IMR-90 (cell line): ENCODE results near the gene XKR7. TPM values are rescaled to one million over a fixed set of nuclear protein-coding genes. Genes with fewer than 3 reads are reported as not detected.

ENCODE experiments used
- ATAC-seq: fragments of 200-7000 bp; cut with Tn5 transposase; 2 replicates; pipeline ENCODE4 v1.9.1; 2020; ENCODE audit warnings: low read depth, mild to moderate bottlenecking, moderate library complexity
- Bru-seq: library from RNA; stranded (reverse); fragments of 400-500 nt; gene quantifications from one replicate; lab custom pipeline; 2021; lab: Mats Ljungman, UMichigan
- BruChase-seq, 2 experiments: library from RNA; stranded (reverse); fragments of 400-500 nt; gene quantifications; one replicate each; lab custom pipeline; 2021; lab: Mats Ljungman, UMichigan
- BruUV-seq: library from RNA; stranded (reverse); fragments of 400-500 nt; replicated peaks from 2 replicates; lab custom pipeline; 2021; lab: Mats Ljungman, UMichigan
- CTCF ChIA-PET: fragments of 300-600 bp; formaldehyde crosslinking; extraction: SDS; loops from one replicate; lab custom pipeline; 2021; ENCODE audit warnings: antibody characterized with exemption; lab: Yijun Ruan, JAX
- POLR2A ChIA-PET: fragments of 300-600 bp; sonication (Branson Sonifier 250); formaldehyde crosslinking; loops from one replicate; lab custom pipeline; 2022; ENCODE audit warnings: antibody characterized with exemption; ENCODE audit not compliant: unreplicated experiment; lab: Charles Lee
- DNase-seq: peaks from one replicate; pipeline ENCODE4 v3.0.0; 2013
- H2AFZ ChIP-seq: replicated peaks from 2 replicates; pipeline ENCODE3; 2013; ENCODE audit warnings: low read length, mild to moderate bottlenecking; ENCODE audit not compliant: poor library complexity
- H2AK5ac ChIP-seq: 2 replicates; pipeline ENCODE4 v1.6.1; 2013; ENCODE audit warnings: low read depth, low read length, inconsistent platforms
- H2AK9ac ChIP-seq: replicated peaks from 2 replicates; pipeline ENCODE3; 2013; ENCODE audit warnings: mild to moderate bottlenecking, low read depth, low read length, moderate library complexity; ENCODE audit not compliant: poor library complexity
- H2BK120ac ChIP-seq: 2 replicates; pipeline ENCODE4 v1.6.1; 2013; ENCODE audit warnings: low read depth, low read length, inconsistent platforms
- H2BK15ac ChIP-seq: 3 replicates; pipeline ENCODE4 v1.6.1; 2013; ENCODE audit warnings: low read depth, low read length, inconsistent platforms
- H2BK20ac ChIP-seq: 2 replicates; pipeline ENCODE4 v1.6.1; 2013; ENCODE audit warnings: low read depth, mild to moderate bottlenecking, inconsistent platforms, low read length, moderate library complexity
- H2BK5ac ChIP-seq: 2 replicates; pipeline ENCODE4 v1.6.1; 2013; ENCODE audit warnings: mild to moderate bottlenecking, low read depth, low read length, inconsistent platforms; ENCODE audit not compliant: poor library complexity, severe bottlenecking
- H3K14ac ChIP-seq: replicated peaks from 2 replicates; pipeline ENCODE4 v1.6.1; 2013; ENCODE audit warnings: low read depth, low read length, inconsistent platforms
- H3K18ac ChIP-seq: 2 replicates; pipeline ENCODE4 v1.6.1; 2013; ENCODE audit warnings: low read depth, low read length, control low read depth
- H3K23ac ChIP-seq: 2 replicates; pipeline ENCODE4 v1.6.1; 2013; ENCODE audit warnings: low read depth, low read length, inconsistent platforms
- H3K27ac ChIP-seq: 2 replicates; pipeline ENCODE4 v1.5.1; 2013; ENCODE audit warnings: mild to moderate bottlenecking, control low read depth, low read length; ENCODE audit not compliant: insufficient read depth
- H3K27me3 ChIP-seq: 2 replicates; pipeline ENCODE4 v1.6.1; 2013; ENCODE audit warnings: low read length; ENCODE audit not compliant: control insufficient read depth, insufficient read depth
- H3K36me3 ChIP-seq: 2 replicates; pipeline ENCODE4 v1.6.1; 2013; ENCODE audit warnings: low read length, mixed read lengths; ENCODE audit not compliant: control insufficient read depth, insufficient read depth
- H3K4ac ChIP-seq: 2 replicates; pipeline ENCODE4 v1.6.1; 2013; ENCODE audit warnings: low read depth, low read length, inconsistent platforms
- H3K4me1 ChIP-seq: 2 replicates; pipeline ENCODE4 v1.6.1; 2013; ENCODE audit warnings: low read length, mixed read lengths; ENCODE audit not compliant: control insufficient read depth, insufficient read depth
- H3K4me2 ChIP-seq: 2 replicates; pipeline ENCODE4 v1.6.1; 2013; ENCODE audit warnings: low read depth, mild to moderate bottlenecking, control low read depth, low read length, moderate library complexity
- H3K4me3 ChIP-seq: 2 replicates; pipeline ENCODE4 v1.5.1; 2013; ENCODE audit warnings: low read depth, mild to moderate bottlenecking, control low read depth, low read length, moderate library complexity; ENCODE audit not compliant: insufficient read depth
- H3K56ac ChIP-seq: 2 replicates; pipeline ENCODE4 v1.6.1; 2013; ENCODE audit warnings: low read length, inconsistent platforms; ENCODE audit not compliant: insufficient read depth; ENCODE audit errors: extremely low read depth
- H3K79me1 ChIP-seq, 2 experiments: 2 replicates each; pipeline ENCODE4 v1.6.1; 2013; ENCODE audit warnings: low read length in 2 of 2, inconsistent platforms in 1 of 2, low read depth in 1 of 2
- H3K9ac ChIP-seq: 2 replicates; pipeline ENCODE4 v1.6.1; 2013; ENCODE audit warnings: low read depth, low read length, control low read depth
- H3K9me1 ChIP-seq: 2 replicates; pipeline ENCODE4 v1.6.1; 2013; ENCODE audit warnings: low read length, inconsistent platforms; ENCODE audit not compliant: insufficient read depth
- H3K9me3 ChIP-seq: 2 replicates; pipeline ENCODE4 v1.6.1; 2013; ENCODE audit warnings: low read length; ENCODE audit not compliant: control insufficient read depth, insufficient read depth
- H4K20me1 ChIP-seq: 2 replicates; pipeline ENCODE4 v1.6.1; 2013; ENCODE audit warnings: low read length, inconsistent platforms; ENCODE audit not compliant: insufficient read depth
- H4K5ac ChIP-seq: 2 replicates; pipeline ENCODE4 v1.6.1; 2013; ENCODE audit warnings: mild to moderate bottlenecking, low read depth, low read length, control low read depth
- H4K8ac ChIP-seq, 2 experiments: 2 replicates each; pipeline ENCODE4 v1.6.1; 2013; ENCODE audit warnings: low read depth in 2 of 2, low read length in 2 of 2, control low read depth in 1 of 2, inconsistent platforms in 1 of 2
- H4K91ac ChIP-seq: 2 replicates; pipeline ENCODE4 v1.6.1; 2013; ENCODE audit warnings: low read depth, low read length, inconsistent platforms; ENCODE audit not compliant: insufficient read depth
- CEBPB ChIP-seq: IDR thresholded peaks from 2 replicates; pipeline ENCODE4 v1.6.1; 2012; ENCODE audit warnings: low read depth, low read length, improper control_type of control experiment
- CHD1 ChIP-seq: IDR thresholded peaks from 2 replicates; pipeline ENCODE4 v1.6.1; 2012; ENCODE audit warnings: low read depth, low read length, improper control_type of control experiment
- FOS ChIP-seq: fragments of 150-350 bp; IDR thresholded peaks from 2 replicates; pipeline ENCODE4 v1.6.1; 2016; ENCODE audit warnings: low read depth, low read length
- MAZ ChIP-seq: IDR thresholded peaks from 2 replicates; pipeline ENCODE4 v1.6.1; 2012; ENCODE audit warnings: low read depth, mild to moderate bottlenecking, low read length, improper control_type of control experiment, moderate library complexity, borderline replicate concordance
- NFE2L2 ChIP-seq: fragments of 150-350 bp; IDR thresholded peaks from 2 replicates; pipeline ENCODE4 v1.6.1; 2016; ENCODE audit warnings: low read depth, mild to moderate bottlenecking, low read length
- RAD21 ChIP-seq: IDR thresholded peaks from 2 replicates; pipeline ENCODE4 v1.6.1; 2012; ENCODE audit warnings: low read length, improper control_type of control experiment
- RCOR1 ChIP-seq: IDR thresholded peaks from 2 replicates; pipeline ENCODE4 v1.6.1; 2012; ENCODE audit warnings: mild to moderate bottlenecking, low read length, improper control_type of control experiment; ENCODE audit not compliant: insufficient replicate concordance
- RFX5 ChIP-seq: IDR thresholded peaks from 2 replicates; pipeline ENCODE4 v1.8.0; 2012; ENCODE audit warnings: low read depth, mild to moderate bottlenecking, low read length, moderate library complexity
- WGBS, 2 experiments: methylation state at CpG; one replicate each; pipeline versions ENCODE4 v1.1.5 to v1.1.7; 2013; ENCODE audit warnings: missing lambda C conversion rate in 2 of 2; ENCODE audit not compliant: insufficient read length in 1 of 2; ENCODE audit errors: extremely low coverage in 2 of 2; 5-methylcytosine and 5-hydroxymethylcytosine counted together
- dilution Hi-C: fragments of 300-500 bp; cut with HindIII; formaldehyde crosslinking; loops from one replicate; pipeline ENCODE4 v1.14.3; 2018; ENCODE audit warnings: low sequenced_read_pairs; ENCODE audit not compliant: unreplicated experiment
- in situ Hi-C: fragments of 300-500 bp; cut with MboI; formaldehyde crosslinking; loops from 3 replicates; pipeline ENCODE4 v1.14.3; 2019; ENCODE audit warnings: low sequenced_read_pairs, inconsistent platforms, mixed read lengths
- intact Hi-C: fragments of 100-400 bp; cut with micrococcal nuclease; formaldehyde crosslinking; loops from 2 replicates; pipeline ENCODE4 v1.10.0; 2022
- long read RNA-seq: library from polyadenylated mRNA; unstranded; transcript quantifications from one replicate; pipeline ENCODE4 v2.0.0, GENCODE V29; 2021; ENCODE audit not compliant: unreplicated experiment
- polyA plus RNA-seq, 3 experiments: library from polyadenylated mRNA; depleted of rRNA; stranded (reverse); fragments of >200 nt; gene quantifications; 2 replicates each; pipeline ENCODE4 v1.2.3, GENCODE V29; 2012; ENCODE audit warnings: low replicate concordance in 1 of 3
- total RNA-seq: library from RNA; depleted of rRNA; stranded (reverse); fragments of >200 nt; gene quantifications from 2 replicates; pipeline ENCODE4 v1.2.3, GENCODE V29; 2012; rRNA removed
- TF ChIP-seq, protein P1 (sequence below): fragments of 150-350 bp; IDR thresholded peaks from 2 replicates; pipeline ENCODE4 v1.6.1; 2017; ENCODE audit warnings: mild to moderate bottlenecking, antibody characterized with exemption, low read length, low read depth
- TF ChIP-seq, protein P2 (sequence below): fragments of 150-350 bp; IDR thresholded peaks from 2 replicates; pipeline ENCODE4 v1.6.1; 2016; ENCODE audit warnings: low read depth, mild to moderate bottlenecking, low read length, moderate library complexity, borderline replicate concordance

Gene XKR7, protein sequence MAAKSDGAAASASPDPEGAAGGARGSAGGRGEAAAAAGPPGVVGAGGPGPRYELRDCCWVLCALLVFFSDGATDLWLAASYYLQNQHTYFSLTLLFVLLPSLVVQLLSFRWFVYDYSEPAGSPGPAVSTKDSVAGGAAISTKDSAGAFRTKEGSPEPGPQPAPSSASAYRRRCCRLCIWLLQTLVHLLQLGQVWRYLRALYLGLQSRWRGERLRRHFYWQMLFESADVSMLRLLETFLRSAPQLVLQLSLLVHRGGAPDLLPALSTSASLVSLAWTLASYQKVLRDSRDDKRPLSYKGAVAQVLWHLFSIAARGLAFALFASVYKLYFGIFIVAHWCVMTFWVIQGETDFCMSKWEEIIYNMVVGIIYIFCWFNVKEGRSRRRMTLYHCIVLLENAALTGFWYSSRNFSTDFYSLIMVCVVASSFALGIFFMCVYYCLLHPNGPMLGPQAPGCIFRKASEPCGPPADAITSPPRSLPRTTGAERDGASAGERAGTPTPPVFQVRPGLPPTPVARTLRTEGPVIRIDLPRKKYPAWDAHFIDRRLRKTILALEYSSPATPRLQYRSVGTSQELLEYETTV
- total RNA-seq: not detected in 2 replicates
- polyA plus RNA-seq (2012; rRNA removed): not detected in 2 replicates
- not detected in 2 replicates for polyA plus RNA-seq (2012; cell fraction: cytosol; rRNA removed)
- 0.01 TPM in 1 of 2 replicates, not detected in the other for polyA plus RNA-seq (2012; cell fraction: nucleus; rRNA removed; ENCODE audit: low replicate concordance)
- Bru-seq, nascent RNA: not detected
- percentile 3 among the genes with signal in this experiment for BruChase-seq, experiment 1, labeled RNA remaining after a 6-hour chase
- not detected for BruChase-seq, experiment 2, labeled RNA remaining after a 2-hour chase
- long read RNA-seq: 0 reads

DNA sequence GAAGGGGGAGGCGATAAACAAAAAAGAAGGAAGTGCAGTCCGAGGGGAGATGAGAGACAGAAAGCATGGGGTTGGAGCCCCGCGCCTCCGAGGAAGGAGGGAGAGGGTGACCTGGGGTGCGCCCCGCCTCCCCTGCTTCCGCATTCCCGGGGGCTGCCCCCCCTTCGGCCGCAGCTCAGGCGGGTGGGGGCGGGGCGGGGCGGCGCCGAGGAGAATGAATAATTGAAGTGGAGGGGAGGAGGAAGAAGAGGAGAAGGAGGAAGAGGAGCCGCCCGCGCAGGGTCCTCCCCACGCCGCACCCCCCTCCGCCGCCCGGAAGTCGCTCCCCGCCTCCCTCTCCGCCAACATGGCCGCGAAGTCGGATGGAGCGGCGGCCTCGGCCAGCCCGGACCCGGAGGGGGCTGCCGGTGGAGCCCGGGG lies at the start of gene XKR7:
Gene XKR7 (plus strand): TSS at position 322 of the 420 bp plus-strand sequence. CDS start 25 bp downstream, at position 347.
- 3% methylated on average over 7 of the region's 38 CpGs; no CpG with 5 or more reads in 1 of the 2 experiments for WGBS, 2 experiments
- Histone ChIP-seq H3K4me3 (no peak within 1 kb of the TSS), H3K56ac (no peak within 1 kb of the TSS), H2BK20ac (no peak within 1 kb of the TSS), H2AK5ac (no peak within 1 kb of the TSS), H3K27ac (no peak within 1 kb of the TSS), H3K4ac (no peak within 1 kb of the TSS), H3K9me1 (no peaks in the 10 kb centered on the region), H2AK9ac (peak within 1 kb of the TSS; percentile 75), H2BK120ac (no peak within 1 kb of the TSS), H4K20me1 (peaks cover 6% of the 10 kb centered on the region; the same call in 1 of the 2 replicates), H3K27me3 (peaks cover 36% of the 10 kb centered on the region), H3K9me3 (no peaks in the 10 kb centered on the region), H3K79me1 (no peaks in the 10 kb centered on the region), H3K36me3 (no peaks in the 10 kb centered on the region), H3K4me1 (no peaks in the 10 kb centered on the region; the same call in 1 of the 2 replicates), H4K91ac (no peak within 1 kb of the TSS), H3K14ac (no peak within 1 kb of the TSS), H2BK5ac (no peak within 1 kb of the TSS), H3K4me2 (peak within 1 kb of the TSS; percentile 50; the same call in 1 of the 2 replicates), H3K9ac (no peak within 1 kb of the TSS), H2BK15ac (no peak within 1 kb of the TSS), H2AFZ (peak within 1 kb of the TSS; percentile 83), H4K8ac (no peak within 1 kb of the TSS), H4K5ac (no peak within 1 kb of the TSS), H3K18ac (no peak within 1 kb of the TSS), H3K23ac (no peak within 1 kb of the TSS)
- ChIA-PET POLR2A (no interaction called here), CTCF (no interaction called here)
- in situ Hi-C loops (no loop called here), intact Hi-C loops (no loop called here), dilution Hi-C loops (no loop called here)
- TF ChIP-seq NFE2L2 (no peak), CHD1 (no peak), MAZ (no peak), RCOR1 (no peak), RFX5 (no peak), FOS (no peak), CEBPB (no peak), RAD21 (no peak)
- TF ChIP-seq, protein P1, sequence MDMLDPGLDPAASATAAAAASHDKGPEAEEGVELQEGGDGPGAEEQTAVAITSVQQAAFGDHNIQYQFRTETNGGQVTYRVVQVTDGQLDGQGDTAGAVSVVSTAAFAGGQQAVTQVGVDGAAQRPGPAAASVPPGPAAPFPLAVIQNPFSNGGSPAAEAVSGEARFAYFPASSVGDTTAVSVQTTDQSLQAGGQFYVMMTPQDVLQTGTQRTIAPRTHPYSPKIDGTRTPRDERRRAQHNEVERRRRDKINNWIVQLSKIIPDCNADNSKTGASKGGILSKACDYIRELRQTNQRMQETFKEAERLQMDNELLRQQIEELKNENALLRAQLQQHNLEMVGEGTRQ: no peak
- TF ChIP-seq, protein P2, sequence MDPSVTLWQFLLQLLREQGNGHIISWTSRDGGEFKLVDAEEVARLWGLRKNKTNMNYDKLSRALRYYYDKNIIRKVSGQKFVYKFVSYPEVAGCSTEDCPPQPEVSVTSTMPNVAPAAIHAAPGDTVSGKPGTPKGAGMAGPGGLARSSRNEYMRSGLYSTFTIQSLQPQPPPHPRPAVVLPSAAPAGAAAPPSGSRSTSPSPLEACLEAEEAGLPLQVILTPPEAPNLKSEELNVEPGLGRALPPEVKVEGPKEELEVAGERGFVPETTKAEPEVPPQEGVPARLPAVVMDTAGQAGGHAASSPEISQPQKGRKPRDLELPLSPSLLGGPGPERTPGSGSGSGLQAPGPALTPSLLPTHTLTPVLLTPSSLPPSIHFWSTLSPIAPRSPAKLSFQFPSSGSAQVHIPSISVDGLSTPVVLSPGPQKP: no peak
- BruUV-seq: no TSS peak
- DNase-seq (no peak), ATAC-seq (no peak; the same call in 1 of the 2 replicates)
